Measurements from ENCODE around the gene AMY2B. TPM values are rescaled to one million over a fixed set of nuclear protein-coding genes. Genes with fewer than 3 reads are reported as not detected.

The AMY2B gene
- total and polyA plus RNA-seq, 2 of the 8 experiments (the other 6 are each of a cell fraction or from before 2014, with no cell fraction given), result 2.0 to 2.1 TPM

DNA sequence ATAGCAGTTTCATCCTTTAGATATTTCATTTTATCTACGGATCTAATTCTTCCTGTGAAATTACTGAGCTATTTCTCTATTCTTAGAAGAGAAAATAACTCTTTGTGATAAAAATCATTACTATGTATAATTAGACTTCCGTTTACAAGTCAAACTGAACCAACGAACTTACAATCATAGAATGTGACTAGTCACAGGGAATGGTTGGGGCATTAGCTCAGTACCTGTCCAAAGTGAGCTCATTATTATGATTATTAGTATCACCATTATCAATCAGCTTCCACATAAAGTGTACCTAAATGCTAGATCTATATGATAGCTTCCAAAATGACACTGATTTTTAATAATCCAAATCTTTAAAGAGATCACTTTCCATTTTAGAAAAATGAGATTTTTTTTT, 12.5 kb downstream of the AMY2B start (continued):
- TF ChIP-seq SRF (IDR thresholded peaks at IDR 0.05; ENCODE audit: low read depth, low read length) (no peak), POLR2A (IDR thresholded peaks at IDR 0.05; ENCODE audit: control extremely low read depth in 1 of 2, low read depth in 2 of 2, low read length in 2 of 2) (no peak), TAF7 (optimal IDR thresholded peaks at IDR 0.05; ENCODE audit: borderline replicate concordance, low read depth, low read length) (no peak), CEBPB (IDR thresholded peaks at IDR 0.05; ENCODE audit: low read depth, low read length) (no peak), EZH2 (IDR thresholded peaks at IDR 0.05; ENCODE audit: low read depth, low read length, severe bottlenecking) (no peak), MAFK (IDR thresholded peaks at IDR 0.05; ENCODE audit: low read depth, low read length) (no peak)
